GM12874 (cell line): Measurements from ENCODE around the gene HMSD.

Experiments used
- CTCF ChIP-seq: IDR thresholded peaks from 2 replicates; pipeline ENCODE4 v1.5.1; 2011; ENCODE audit warnings: low read depth, mild to moderate bottlenecking, control low read depth, low read length, moderate library complexity; ENCODE audit not compliant: insufficient read depth

Gene HMSD

DNA sequence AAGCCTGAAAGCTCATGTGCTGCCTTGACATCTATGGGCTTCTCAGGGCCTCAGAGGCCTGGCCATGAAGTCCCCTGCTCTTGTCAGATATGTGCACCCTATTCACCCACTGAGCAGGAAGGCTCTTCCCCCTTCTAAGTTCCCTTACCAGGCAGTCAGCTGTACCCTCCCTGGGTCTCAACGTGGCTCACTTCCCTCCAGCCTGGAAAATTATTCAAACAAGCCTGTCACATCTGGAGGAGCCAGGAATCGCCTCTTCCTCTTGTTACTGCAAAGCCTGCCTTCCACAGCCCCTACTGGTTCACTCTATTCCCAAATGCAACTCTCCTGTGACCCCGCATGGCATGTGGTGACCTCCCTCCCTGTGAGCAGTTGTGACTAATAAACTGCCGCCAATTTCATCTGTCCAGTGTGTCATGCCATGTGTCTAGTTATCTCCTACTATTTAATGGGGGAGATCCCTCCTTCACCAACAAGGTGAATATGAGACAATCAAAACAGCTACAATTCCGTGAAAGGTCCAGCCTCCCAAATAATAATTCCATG is 12.4 kb downstream of the HMSD start:
- no peak for TF ChIP-seq CTCF

DNA sequence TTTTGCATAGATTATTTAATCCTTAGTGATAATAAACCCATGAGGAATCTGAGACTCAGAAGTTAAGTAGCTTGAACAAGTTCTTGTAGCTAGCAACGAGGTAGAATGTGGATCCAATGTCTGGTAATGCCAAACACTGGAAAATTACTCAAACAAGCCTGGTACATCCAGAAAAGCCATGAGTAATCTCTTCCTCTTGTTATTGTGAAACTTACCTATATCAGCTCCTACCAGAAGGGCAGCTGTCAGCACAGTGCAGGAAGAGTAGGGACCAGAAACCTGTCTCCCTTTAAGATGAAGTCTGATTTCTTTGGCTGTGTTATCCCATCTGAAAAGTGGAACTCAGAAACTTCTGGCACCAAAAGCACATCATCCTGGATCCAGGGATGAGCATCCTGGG is 13.0 kb downstream of the HMSD start:
- no peak for TF ChIP-seq CTCF

DNA sequence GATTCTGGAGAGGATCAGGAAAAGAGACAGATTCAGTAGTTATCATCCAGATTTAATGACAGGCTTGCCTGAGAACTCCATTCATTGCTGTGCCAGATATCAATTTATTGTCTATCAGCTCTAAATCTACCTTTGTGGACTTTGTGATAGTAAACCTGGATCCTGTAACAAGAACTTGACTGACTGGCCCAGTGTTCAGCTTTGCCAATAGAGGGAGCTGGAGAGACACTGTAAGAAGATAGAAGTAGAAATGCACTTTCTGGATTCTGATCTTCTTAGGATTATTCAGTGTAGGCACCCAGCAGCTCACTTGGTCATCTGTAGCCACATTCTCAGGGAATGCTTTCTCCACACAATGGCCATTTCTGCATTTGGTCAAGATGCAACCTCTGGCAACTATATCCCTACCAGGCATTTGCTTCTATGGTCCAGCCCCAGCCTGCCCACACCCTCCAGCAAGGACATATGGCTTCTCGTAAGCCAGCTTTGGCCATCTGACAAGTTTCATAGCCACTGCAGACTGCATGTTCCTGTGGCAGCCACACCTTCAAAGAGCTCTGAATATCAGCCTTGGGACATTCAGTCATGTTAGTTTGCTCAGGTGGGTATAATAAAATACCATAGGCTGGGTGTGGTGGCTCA is 14.6 kb downstream of the HMSD start:
- TF ChIP-seq CTCF = peak; percentile 87

- no peak for TF ChIP-seq CTCF
These were observed 15.8 kb downstream of the HMSD start for GRCh38 chr18:63964908-63965307.

DNA sequence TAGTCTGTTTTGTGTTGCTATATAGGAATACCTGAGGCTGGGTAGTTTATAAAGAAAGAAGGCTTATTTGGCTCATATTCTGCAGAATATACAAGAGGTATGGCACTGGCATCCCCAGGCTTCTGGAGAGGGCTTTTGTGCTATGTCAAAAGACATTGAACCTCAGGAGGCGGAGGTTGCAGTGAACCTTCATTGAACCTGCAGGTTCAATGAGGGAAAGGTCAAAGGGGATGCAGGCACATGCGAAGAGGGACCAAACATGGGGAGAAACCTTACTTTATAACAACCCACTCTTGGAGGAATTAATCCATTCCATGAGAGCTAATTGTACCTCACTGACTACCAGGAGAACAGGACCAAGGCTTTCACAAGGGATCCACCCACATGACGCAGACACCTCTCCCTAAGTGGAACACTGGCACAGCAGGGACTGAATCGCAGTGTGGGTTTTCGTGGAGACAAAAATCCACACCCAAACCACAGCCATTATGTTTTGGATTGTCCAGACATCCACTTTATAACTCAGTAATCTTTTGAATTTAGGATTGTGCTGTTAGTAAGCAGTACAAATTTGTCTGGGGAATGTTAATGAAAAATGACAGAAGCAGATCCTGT is 16.7 kb downstream of the HMSD start:
- TF ChIP-seq CTCF = no peak

GRCh38 chr18:63969942-63970808 is 21.1 kb downstream of the HMSD start, which contains the start of gene SERPINB8:
Gene SERPINB8, plus strand, starts transcription at chr18:63970081. Its CDS starts 8,228 bp downstream, at chr18:63978309.
- no peak for TF ChIP-seq CTCF

- no peak for TF ChIP-seq CTCF
These were observed 21.7 kb downstream of the HMSD start for GRCh38 chr18:63970809-63971205.
